Measurements from ENCODE around the gene EHD1.

DNA sequence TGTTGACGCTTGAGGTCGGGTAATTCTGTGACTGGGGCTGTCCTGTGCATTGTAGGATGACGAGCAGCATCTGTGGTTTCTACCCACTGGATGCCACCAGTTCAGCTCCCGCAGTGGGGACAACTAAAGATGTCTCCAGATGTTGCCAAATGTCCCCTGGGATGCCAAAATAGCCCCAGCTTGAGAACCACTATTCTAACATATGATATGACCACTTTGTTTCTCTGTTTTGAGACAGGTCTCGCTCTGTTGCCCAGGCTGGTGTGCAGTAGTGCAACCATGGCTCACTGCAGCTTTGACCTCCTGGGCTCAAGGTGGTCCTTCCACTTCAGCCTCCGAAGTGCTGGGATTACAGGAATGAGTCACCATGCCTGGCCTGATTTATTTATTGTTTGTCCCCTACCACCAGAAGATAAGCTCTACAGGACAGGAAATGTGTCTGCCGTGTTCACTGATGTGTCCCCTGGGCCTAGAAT lies 63.7 kb downstream of the EHD1 start:
- TF ChIP-seq CTCF (IDR thresholded peaks at IDR 0.05; ENCODE audit: insufficient read depth, low read length, poor library complexity, severe bottlenecking), result no peak
- no peak for TF ChIP-seq EZH2phosphoT487 (conservative IDR thresholded peaks at IDR 0.05; ENCODE audit: low read length)

Data from SU-DHL-6 (cell line).